Erythroblast (primary cell): ENCODE data around the gene ENDOD1.

Experiments used
- GATA1 ChIP-seq: IDR thresholded peaks from 2 replicates; pipeline ENCODE4 v1.6.1; 2011; ENCODE audit warnings: low read depth, mild to moderate bottlenecking, control low read depth, low read length, moderate library complexity
- POLR2A ChIP-seq: IDR thresholded peaks from 2 replicates; pipeline ENCODE4 v1.6.1; 2011; ENCODE audit warnings: mild to moderate bottlenecking, low read length

DNA sequence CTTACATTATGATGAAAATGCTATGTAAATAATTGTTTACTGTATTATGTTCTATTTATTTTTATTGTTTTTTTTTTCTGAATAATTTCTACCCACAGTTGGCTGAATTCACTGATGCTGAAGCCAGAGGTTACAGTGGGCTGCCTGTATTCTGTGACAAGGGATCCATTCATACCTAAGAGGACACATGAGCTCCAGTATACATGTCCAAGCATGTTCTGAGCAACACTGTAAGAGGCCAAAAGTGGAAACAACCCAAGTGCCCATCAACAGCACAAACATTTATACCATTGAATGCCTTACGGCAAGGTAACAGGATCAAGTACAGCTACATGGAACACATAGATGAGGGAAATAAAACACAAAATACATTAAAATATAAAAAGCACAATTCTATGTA, 24.3 kb upstream of the ENDOD1 start:
- TF ChIP-seq POLR2A (no peak), GATA1 (no peak)
